HG03103 (cell line): ENCODE measurements around the gene MUC5AC.
"Not testable (repeated sequence)": the region's sequence is repeated elsewhere in the genome, so short reads cannot be mapped to it uniquely, and the experiment has no call there.

Experiments used
- ATAC-seq: cut with Tn5 transposase; IDR thresholded peaks from one replicate; pipeline ENCODE4 v1.9.1; 2021; ENCODE audit warnings: low read depth; ENCODE audit not compliant: unreplicated experiment

Gene MUC5AC

GRCh38 chr11:1176224-1177019 is 18.7 kb downstream of the MUC5AC start:
- no peak for ATAC-seq

GRCh38 chr11:1177020-1177770 is 19.4 kb downstream of the MUC5AC start:
- no peak for ATAC-seq

- ATAC-seq: no peak
These were observed 20.0 kb downstream of the MUC5AC start for GRCh38 chr11:1177771-1178090.

GRCh38 chr11:1178201-1178885 is 20.6 kb downstream of the MUC5AC start:
- ATAC-seq: no peak

GRCh38 chr11:1178906-1179305 is 21.2 kb downstream of the MUC5AC start:
- ATAC-seq: no peak

GRCh38 chr11:1179641-1180040 is 21.9 kb downstream of the MUC5AC start:
- ATAC-seq: no peak

GRCh38 chr11:1180171-1180570 is 22.4 kb downstream of the MUC5AC start:
- ATAC-seq: no peak

GRCh38 chr11:1180947-1181391 is 23.2 kb downstream of the MUC5AC start:
- no peak for ATAC-seq

GRCh38 chr11:1181420-1181819 is 23.7 kb downstream of the MUC5AC start:
- no peak for ATAC-seq

GRCh38 chr11:1181853-1182535 is 24.2 kb downstream of the MUC5AC start:
- no peak for ATAC-seq

- ATAC-seq: not testable (repeated sequence)
These were observed 26.4 kb downstream of the MUC5AC start for GRCh38 chr11:1184139-1184538.

GRCh38 chr11:1188451-1189130 is 30.8 kb downstream of the MUC5AC start:
- ATAC-seq: not testable (repeated sequence)

- ATAC-seq: not testable (repeated sequence)
These were observed 32.1 kb downstream of the MUC5AC start for GRCh38 chr11:1189816-1190215.

- ATAC-seq: not testable (repeated sequence)
These were observed 34.2 kb downstream of the MUC5AC start for GRCh38 chr11:1191786-1192470.

- no peak for ATAC-seq
These were observed 35.1 kb downstream of the MUC5AC start for GRCh38 chr11:1192741-1193325.

GRCh38 chr11:1193326-1194230 is 35.8 kb downstream of the MUC5AC start:
- ATAC-seq: no peak

GRCh38 chr11:1194231-1194976 is 36.7 kb downstream of the MUC5AC start:
- no peak for ATAC-seq
